Panc1 (cell line): ENCODE measurements around the gene SSBP4. TPM values are rescaled to one million over a fixed set of nuclear protein-coding genes. Genes with fewer than 3 reads are reported as not detected.

Experiments used
- ATAC-seq: fragments of 200-7000 bp; cut with Tn5 transposase; 2 replicates; pipeline ENCODE4 v1.9.1; 2020; ENCODE audit warnings: mild to moderate bottlenecking, moderate library complexity
- BruUV-seq: library from RNA; stranded (reverse); fragments of 400-500 nt; replicated peaks from 2 replicates; lab custom pipeline; 2021; lab: Mats Ljungman, UMichigan
- CTCF ChIA-PET: fragments of 300-600 bp; sonication (Branson Sonifier 250); formaldehyde crosslinking; loops from one replicate; lab custom pipeline; 2022; ENCODE audit warnings: antibody characterized with exemption; lab: Charles Lee
- POLR2A ChIA-PET: fragments of 300-600 bp; sonication (Branson Sonifier 250); formaldehyde crosslinking; loops from one replicate; lab custom pipeline; 2022; ENCODE audit warnings: antibody characterized with exemption; lab: Charles Lee
- DNase-seq: peaks from one replicate; pipeline ENCODE4 v3.0.0-alpha.2; 2010; ENCODE audit warnings: low read depth, low spot score
- H3K27ac ChIP-seq: 2 replicates; pipeline ENCODE4 v1.5.1; 2011; ENCODE audit warnings: mild to moderate bottlenecking, low read length, inconsistent platforms
- H3K27me3 ChIP-seq: fragments of 200-500 bp; sonication (Bioruptor generic); 2 replicates; pipeline ENCODE4 v1.6.0; 2014; ENCODE audit warnings: low read length, inconsistent platforms; ENCODE audit not compliant: control insufficient read depth, insufficient read depth
- H3K36me3 ChIP-seq: fragments of 200-500 bp; sonication (Bioruptor generic); 2 replicates; pipeline ENCODE4 v1.5.1; 2014; ENCODE audit warnings: inconsistent platforms, mild to moderate bottlenecking, low read length, moderate library complexity; ENCODE audit not compliant: control insufficient read depth, insufficient read depth
- H3K4me1 ChIP-seq: 2 replicates; pipeline ENCODE4 v1.5.1; 2011; ENCODE audit warnings: inconsistent platforms, mild to moderate bottlenecking, low read length, moderate library complexity; ENCODE audit not compliant: control insufficient read depth, insufficient read depth
- H3K4me3 ChIP-seq, 2 experiments: 2 replicates each; pipeline ENCODE4 v1.5.1; 2011 to 2012; ENCODE audit warnings: low read depth in 2 of 2, low read length in 2 of 2, mild to moderate bottlenecking in 2 of 2, inconsistent platforms in 1 of 2, moderate library complexity in 1 of 2
- H3K9me3 ChIP-seq: fragments of 200-500 bp; sonication (Bioruptor generic); 2 replicates; pipeline ENCODE4 v1.5.1; 2014; ENCODE audit warnings: low read depth, mild to moderate bottlenecking, inconsistent platforms, low read length, moderate library complexity; ENCODE audit not compliant: control insufficient read depth, insufficient read depth
- POLR2AphosphoS5 ChIP-seq: IDR thresholded peaks from 2 replicates; pipeline ENCODE4 v1.6.1; 2012; ENCODE audit warnings: mild to moderate bottlenecking, low read depth, low read length, moderate library complexity
- SIN3A ChIP-seq: IDR thresholded peaks from 2 replicates; pipeline ENCODE4 v1.6.1; 2012; ENCODE audit warnings: low read depth, mild to moderate bottlenecking, low read length, moderate library complexity, borderline replicate concordance; ENCODE audit not compliant: insufficient read depth
- TCF7L2 ChIP-seq: IDR thresholded peaks from 2 replicates; pipeline ENCODE4 v1.6.1; 2011; ENCODE audit warnings: mild to moderate bottlenecking, low read depth, low read length, inconsistent platforms
- in situ Hi-C: cut with HindIII; loops from 2 replicates; pipeline ENCODE4 v1.10.0; 2016; ENCODE audit warnings: low sequenced_read_pairs, low pct_unique_long_range_greater_than_20kb
- intact Hi-C: fragments of 100-400 bp; cut with micrococcal nuclease; formaldehyde crosslinking; loops from one replicate; pipeline ENCODE4 v1.10.0; 2022; ENCODE audit not compliant: unreplicated experiment
- total RNA-seq: library from RNA; stranded (reverse); gene quantifications from one replicate; pipeline ENCODE4 v1.2.1, GENCODE V29; 2021; ENCODE audit not compliant: unreplicated experiment
- TF ChIP-seq, protein P1 (sequence below): fragments of 450-650 bp; IDR thresholded peaks from 2 replicates; pipeline ENCODE4 v1.5.1; 2017; ENCODE audit warnings: mild to moderate bottlenecking
- TF ChIP-seq, protein P2 (sequence below), 2 experiments: IDR thresholded peaks; 2 replicates each; pipeline ENCODE4 v1.6.1; 2011 to 2012; ENCODE audit warnings: low read depth in 2 of 2, control low read depth in 1 of 2, low read length in 1 of 2, mild to moderate bottlenecking in 1 of 2, moderate library complexity in 1 of 2; ENCODE audit not compliant: insufficient read depth in 1 of 2

The SSBP4 gene
- total RNA-seq, 1 experiment from 2014 or later = 128 TPM

DNA sequence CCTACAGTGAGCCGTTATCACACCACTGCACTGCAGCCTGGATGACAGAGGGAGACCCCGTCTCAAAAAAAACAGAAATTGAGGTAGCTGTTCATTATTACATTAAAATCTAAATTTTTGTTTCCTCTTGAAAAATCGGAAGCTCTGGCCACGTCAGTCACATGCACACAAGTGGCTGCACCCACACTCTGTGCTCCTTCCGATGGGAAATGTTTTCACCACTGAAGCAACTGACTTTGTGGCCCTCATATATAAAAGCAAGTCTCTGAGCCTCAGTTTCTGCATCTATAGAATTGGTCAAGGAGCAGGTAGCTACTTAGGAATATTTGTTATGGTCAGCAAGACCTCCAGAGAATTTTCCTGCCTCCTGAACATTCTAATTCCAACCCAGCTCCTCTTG lies 26.3 kb upstream of the SSBP4 start:
- ChIA-PET POLR2A (interaction anchor here (0.6 kb wide), 1 partner anchor 62 kb away, joined by 4 read pairs; no protein-coding TSS in a partner anchor), CTCF (no interaction called here)
- in situ Hi-C loops (no loop called here), intact Hi-C loops (loop anchor here (10.0 kb wide), 1 partner anchor 1088 kb away; the partner anchor contains the start of genes ABHD8, DDA1 and MRPL34)
- peaks cover 3% of the 10 kb centered on the region for H3K4me1 ChIP-seq
- H3K27me3 ChIP-seq = no peaks in the 10 kb centered on the region
- no TSS peak for BruUV-seq
- TF ChIP-seq POLR2AphosphoS5 (no peak), SIN3A (no peak), TCF7L2 (no peak)
- TF ChIP-seq, protein P1, sequence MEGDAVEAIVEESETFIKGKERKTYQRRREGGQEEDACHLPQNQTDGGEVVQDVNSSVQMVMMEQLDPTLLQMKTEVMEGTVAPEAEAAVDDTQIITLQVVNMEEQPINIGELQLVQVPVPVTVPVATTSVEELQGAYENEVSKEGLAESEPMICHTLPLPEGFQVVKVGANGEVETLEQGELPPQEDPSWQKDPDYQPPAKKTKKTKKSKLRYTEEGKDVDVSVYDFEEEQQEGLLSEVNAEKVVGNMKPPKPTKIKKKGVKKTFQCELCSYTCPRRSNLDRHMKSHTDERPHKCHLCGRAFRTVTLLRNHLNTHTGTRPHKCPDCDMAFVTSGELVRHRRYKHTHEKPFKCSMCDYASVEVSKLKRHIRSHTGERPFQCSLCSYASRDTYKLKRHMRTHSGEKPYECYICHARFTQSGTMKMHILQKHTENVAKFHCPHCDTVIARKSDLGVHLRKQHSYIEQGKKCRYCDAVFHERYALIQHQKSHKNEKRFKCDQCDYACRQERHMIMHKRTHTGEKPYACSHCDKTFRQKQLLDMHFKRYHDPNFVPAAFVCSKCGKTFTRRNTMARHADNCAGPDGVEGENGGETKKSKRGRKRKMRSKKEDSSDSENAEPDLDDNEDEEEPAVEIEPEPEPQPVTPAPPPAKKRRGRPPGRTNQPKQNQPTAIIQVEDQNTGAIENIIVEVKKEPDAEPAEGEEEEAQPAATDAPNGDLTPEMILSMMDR = no peak
- TF ChIP-seq, protein P2, sequence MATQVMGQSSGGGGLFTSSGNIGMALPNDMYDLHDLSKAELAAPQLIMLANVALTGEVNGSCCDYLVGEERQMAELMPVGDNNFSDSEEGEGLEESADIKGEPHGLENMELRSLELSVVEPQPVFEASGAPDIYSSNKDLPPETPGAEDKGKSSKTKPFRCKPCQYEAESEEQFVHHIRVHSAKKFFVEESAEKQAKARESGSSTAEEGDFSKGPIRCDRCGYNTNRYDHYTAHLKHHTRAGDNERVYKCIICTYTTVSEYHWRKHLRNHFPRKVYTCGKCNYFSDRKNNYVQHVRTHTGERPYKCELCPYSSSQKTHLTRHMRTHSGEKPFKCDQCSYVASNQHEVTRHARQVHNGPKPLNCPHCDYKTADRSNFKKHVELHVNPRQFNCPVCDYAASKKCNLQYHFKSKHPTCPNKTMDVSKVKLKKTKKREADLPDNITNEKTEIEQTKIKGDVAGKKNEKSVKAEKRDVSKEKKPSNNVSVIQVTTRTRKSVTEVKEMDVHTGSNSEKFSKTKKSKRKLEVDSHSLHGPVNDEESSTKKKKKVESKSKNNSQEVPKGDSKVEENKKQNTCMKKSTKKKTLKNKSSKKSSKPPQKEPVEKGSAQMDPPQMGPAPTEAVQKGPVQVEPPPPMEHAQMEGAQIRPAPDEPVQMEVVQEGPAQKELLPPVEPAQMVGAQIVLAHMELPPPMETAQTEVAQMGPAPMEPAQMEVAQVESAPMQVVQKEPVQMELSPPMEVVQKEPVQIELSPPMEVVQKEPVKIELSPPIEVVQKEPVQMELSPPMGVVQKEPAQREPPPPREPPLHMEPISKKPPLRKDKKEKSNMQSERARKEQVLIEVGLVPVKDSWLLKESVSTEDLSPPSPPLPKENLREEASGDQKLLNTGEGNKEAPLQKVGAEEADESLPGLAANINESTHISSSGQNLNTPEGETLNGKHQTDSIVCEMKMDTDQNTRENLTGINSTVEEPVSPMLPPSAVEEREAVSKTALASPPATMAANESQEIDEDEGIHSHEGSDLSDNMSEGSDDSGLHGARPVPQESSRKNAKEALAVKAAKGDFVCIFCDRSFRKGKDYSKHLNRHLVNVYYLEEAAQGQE (IDR thresholded peaks at IDR 0.05; ENCODE audit: insufficient read depth in 1 of 2, low read depth in 2 of 2, low read length in 1 of 2) = no peak
- no peak for DNase-seq
- no peaks in the 10 kb centered on the region for H3K36me3 ChIP-seq
- no peak for ATAC-seq
- H3K9me3 ChIP-seq = no peaks in the 10 kb centered on the region
- H3K27ac ChIP-seq = no peak overlapping the region; the same call in 1 of the 2 replicates
- H3K4me3 ChIP-seq = no peak overlapping the region

DNA sequence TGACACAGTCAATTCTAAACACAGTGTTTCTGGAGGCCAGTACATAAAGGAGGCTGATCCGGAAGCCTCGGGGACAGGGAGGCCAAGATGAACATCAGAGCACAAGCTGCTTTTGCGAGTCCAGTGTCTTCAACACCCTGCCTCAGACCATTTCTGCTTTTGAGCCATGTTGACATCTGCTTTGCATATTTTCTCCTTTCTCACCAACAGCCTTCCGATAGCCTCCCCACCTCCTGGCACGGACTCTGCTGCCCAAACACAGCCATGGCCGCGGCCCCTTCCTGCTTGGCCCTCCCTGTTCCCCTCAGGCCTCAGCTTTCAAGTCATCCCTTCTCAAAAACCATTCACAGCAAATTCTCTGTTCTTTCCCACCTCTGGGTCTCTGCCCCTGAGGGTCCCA lies 25.4 kb upstream of the SSBP4 start:
- Histone ChIP-seq H3K27ac (no peak overlapping the region), H3K4me3 (no peak overlapping the region), H3K27me3 (no peaks in the 10 kb centered on the region), H3K4me1 (peaks cover 3% of the 10 kb centered on the region), H3K36me3 (no peaks in the 10 kb centered on the region), H3K9me3 (no peaks in the 10 kb centered on the region)
- intact Hi-C loops (loop anchor here (10.0 kb wide), 1 partner anchor 1089 kb away; the partner anchor contains the start of genes ABHD8, DDA1 and MRPL34), in situ Hi-C loops (no loop called here)
- DNase-seq = no peak
- no TSS peak for BruUV-seq
- TF ChIP-seq POLR2AphosphoS5 = no peak
- TF ChIP-seq, protein P1 = no peak
- TF ChIP-seq TCF7L2 = no peak
- TF ChIP-seq SIN3A = no peak
- TF ChIP-seq, protein P2 (IDR thresholded peaks at IDR 0.05; ENCODE audit: insufficient read depth in 1 of 2, low read depth in 2 of 2, low read length in 1 of 2) = no peak
- ChIA-PET CTCF (no interaction called here), POLR2A (no interaction called here)
- ATAC-seq = no peak
